HCT116 (cell line): ENCODE measurements around the gene TLK1. TPM values are rescaled to one million over a fixed set of nuclear protein-coding genes. Genes with fewer than 3 reads are reported as not detected.

Experiments used
- ATAC-seq: fragments of 200-7000 bp; cut with Tn5 transposase; 2 replicates; pipeline ENCODE4 v1.9.1; 2020; ENCODE audit warnings: mild to moderate bottlenecking, moderate library complexity
- BruUV-seq: library from RNA; stranded (reverse); fragments of 400-500 nt; replicated peaks from 2 replicates; lab custom pipeline; 2021; lab: Mats Ljungman, UMichigan
- CTCF ChIA-PET: fragments of 300-600 bp; sonication (Branson Sonifier 250); formaldehyde crosslinking; loops from one replicate; lab custom pipeline; 2021; ENCODE audit warnings: antibody characterized with exemption; lab: Charles Lee
- POLR2A ChIA-PET: fragments of 300-600, 350-600 bp; sonication (Branson Sonifier 250); formaldehyde crosslinking; loops from one replicate; lab custom pipeline; 2021; ENCODE audit warnings: antibody characterized with exemption; lab: Charles Lee
- RAD21 ChIA-PET, 2 experiments: fragments of 300-600 bp; sonication (Branson Sonifier 250); formaldehyde crosslinking; loops; one replicate each; lab custom pipeline; 2023; ENCODE audit warnings: low total read pairs in 2 of 2; ENCODE audit not compliant: uncharacterized antibody in 2 of 2, unreplicated experiment in 2 of 2, low non-redundant PET in 1 of 2; lab: Charles Lee
- DNase-seq: peaks from one replicate; pipeline ENCODE4 v3.0.0-alpha.2; 2010; ENCODE audit warnings: low read depth, low spot score
- H2AFZ ChIP-seq: fragments of 200-600 bp; shearing (Covaris generic), sonication (generic); 2 replicates; pipeline ENCODE4 v1.6.1; 2017; ENCODE audit warnings: low read depth, mixed run types, mixed read lengths, antibody characterized with exemption, low read length; ENCODE audit not compliant: poor library complexity, severe bottlenecking
- H3K27ac ChIP-seq: 2 replicates; pipeline ENCODE4 v1.5.1; 2012; ENCODE audit warnings: low read depth, low read length
- H3K27me3 ChIP-seq: fragments of 200-600 bp; sonication (generic); 2 replicates; pipeline ENCODE4 v1.6.1; 2016; ENCODE audit warnings: mixed run types, low read length, mixed read lengths; ENCODE audit not compliant: insufficient read depth
- H3K36me3 ChIP-seq, 2 experiments: fragments of 200-500 bp in 1 of 2; fragments of 200-600 bp in 1 of 2; sonication (Bioruptor generic) in 1 of 2; sonication (generic) in 1 of 2; 2 replicates each; pipeline versions ENCODE4 v1.5.1 to v1.6.1; 2014 to 2016; ENCODE audit warnings: low read length in 2 of 2, inconsistent platforms in 1 of 2, mixed read lengths in 1 of 2, mixed run types in 1 of 2; ENCODE audit not compliant: insufficient read depth in 2 of 2, control insufficient read depth in 1 of 2
- H3K4me1 ChIP-seq, 2 experiments: fragments of 200-600 bp in 1 of 2; sonication (generic) in 1 of 2; 2 replicates each; pipeline versions ENCODE4 v1.5.1 to v1.6.1; 2012 to 2017; ENCODE audit warnings: low read length in 2 of 2, inconsistent platforms in 1 of 2, mild to moderate bottlenecking in 1 of 2, mixed read lengths in 1 of 2, mixed run types in 1 of 2, moderate library complexity in 1 of 2; ENCODE audit not compliant: insufficient read depth in 2 of 2, control insufficient read depth in 1 of 2
- H3K4me2 ChIP-seq: fragments of 200-600 bp; sonication (generic); 2 replicates; pipeline ENCODE4 v1.6.1; 2017; ENCODE audit warnings: mixed run types, low read length, mixed read lengths
- H3K4me3 ChIP-seq, 2 experiments: fragments of 200-600 bp in 1 of 2; sonication (generic) in 1 of 2; replicated peaks in 1 of 2; 2 replicates each; pipeline ENCODE4 v1.5.1; 2011 to 2016; ENCODE audit warnings: low read length in 2 of 2, control low read depth in 1 of 2, low read depth in 1 of 2, mild to moderate bottlenecking in 1 of 2, mixed read lengths in 1 of 2, mixed run types in 1 of 2
- H3K79me2 ChIP-seq: fragments of 200-600 bp; sonication (generic); 2 replicates; pipeline ENCODE4 v1.6.1; 2017; ENCODE audit warnings: mild to moderate bottlenecking, mixed run types, low read length, moderate library complexity, mixed read lengths; ENCODE audit not compliant: insufficient read depth
- H3K9ac ChIP-seq: fragments of 200-600 bp; sonication (generic); 2 replicates; pipeline ENCODE4 v1.6.1; 2016; ENCODE audit warnings: low read length, mixed read lengths
- H3K9me2 ChIP-seq: fragments of 200-600 bp; sonication (generic), shearing (Covaris generic); 2 replicates; pipeline ENCODE4 v1.6.1; 2017; ENCODE audit warnings: mixed run types, mild to moderate bottlenecking, moderate library complexity; ENCODE audit not compliant: insufficient read depth
- H3K9me3 ChIP-seq, 2 experiments: fragments of 200-500 bp in 1 of 2; fragments of 200-600 bp in 1 of 2; sonication (Bioruptor generic) in 1 of 2; sonication (generic) in 1 of 2; 2 replicates each; pipeline ENCODE4 v1.6.1; 2014 to 2017; ENCODE audit warnings: low read length in 2 of 2, mixed read lengths in 2 of 2, inconsistent platforms in 1 of 2, low read depth in 1 of 2, mild to moderate bottlenecking in 1 of 2, mixed run types in 1 of 2, moderate library complexity in 1 of 2; ENCODE audit not compliant: control insufficient read depth in 1 of 2, insufficient read depth in 1 of 2
- H4K20me1 ChIP-seq: fragments of 200-600 bp; sonication (generic), shearing (Covaris generic); 2 replicates; pipeline ENCODE4 v1.6.1; 2017; ENCODE audit warnings: mixed run types, mild to moderate bottlenecking, moderate library complexity; ENCODE audit not compliant: insufficient read depth
- CEBPB ChIP-seq: IDR thresholded peaks from 2 replicates; pipeline ENCODE4 v1.6.1; 2012; ENCODE audit warnings: low read depth
- EGR1 ChIP-seq: IDR thresholded peaks from 2 replicates; pipeline ENCODE4 v1.6.1; 2012; ENCODE audit warnings: low read depth
- ELF1 ChIP-seq: IDR thresholded peaks from 2 replicates; pipeline ENCODE4 v1.6.1; 2012; ENCODE audit warnings: low read depth, borderline replicate concordance
- EZH2 ChIP-seq: fragments of 200-600 bp; sonication (generic); IDR thresholded peaks from 2 replicates; pipeline ENCODE4 v1.6.1; 2017; ENCODE audit warnings: antibody characterized with exemption, mixed run types
- EZH2phosphoT487 ChIP-seq: fragments of 200-600 bp; IDR thresholded peaks from 2 replicates; pipeline ENCODE4 v1.6.1; 2018; ENCODE audit warnings: antibody characterized with exemption, borderline replicate concordance
- POLR2A ChIP-seq: IDR thresholded peaks from 2 replicates; pipeline ENCODE4 v1.7.0; 2011; ENCODE audit warnings: borderline replicate concordance; ENCODE audit not compliant: insufficient read depth, insufficient read length; ENCODE audit errors: extremely low read depth
- POLR2AphosphoS5 ChIP-seq: IDR thresholded peaks from 2 replicates; pipeline ENCODE4 v1.6.1; 2011; ENCODE audit warnings: mild to moderate bottlenecking, low read depth, low read length, moderate library complexity
- RAD21 ChIP-seq: IDR thresholded peaks from 2 replicates; pipeline ENCODE4 v1.6.1; 2012; ENCODE audit warnings: low read depth, mild to moderate bottlenecking
- SIN3A ChIP-seq: IDR thresholded peaks from 2 replicates; pipeline ENCODE4 v1.6.1; 2012; ENCODE audit warnings: low read depth
- SP1 ChIP-seq: IDR thresholded peaks from 2 replicates; pipeline ENCODE4 v1.6.1; 2012; ENCODE audit warnings: low read depth
- SRF ChIP-seq: IDR thresholded peaks from 2 replicates; pipeline ENCODE4 v1.6.1; 2012; ENCODE audit warnings: low read depth
- TCF7L2 ChIP-seq: IDR thresholded peaks from 2 replicates; pipeline ENCODE4 v1.7.0; 2011; ENCODE audit warnings: borderline replicate concordance, inconsistent platforms; ENCODE audit not compliant: insufficient read depth, insufficient read length; ENCODE audit errors: extremely low read depth
- YY1 ChIP-seq: IDR thresholded peaks from 2 replicates; pipeline ENCODE4 v1.6.1; 2011; ENCODE audit warnings: low read length, low read depth, moderate library complexity, mild to moderate bottlenecking; ENCODE audit not compliant: insufficient replicate concordance; ENCODE audit errors: extremely low read depth
- ZNF274 ChIP-seq: fragments of 200-500 bp; sonication (Bioruptor generic); IDR thresholded peaks from 2 replicates; pipeline ENCODE4 v1.6.1; 2014; ENCODE audit warnings: mild to moderate bottlenecking, low read depth, low read length, inconsistent platforms
- intact Hi-C: fragments of 100-400 bp; cut with micrococcal nuclease; formaldehyde crosslinking; loops from 2 replicates; pipeline ENCODE4 v1.10.0; 2022
- total RNA-seq: library from RNA; stranded (reverse); gene quantifications from one replicate; pipeline ENCODE4 v1.2.1, GENCODE V29; 2021; ENCODE audit not compliant: unreplicated experiment
- TF ChIP-seq, protein P1 (sequence below): IDR thresholded peaks from 2 replicates; pipeline ENCODE4 v1.6.1; 2012
- TF ChIP-seq, protein P2 (sequence below): IDR thresholded peaks from 2 replicates; pipeline ENCODE4 v1.6.1; 2012; ENCODE audit warnings: low read depth
- TF ChIP-seq, protein P3 (sequence below): IDR thresholded peaks from 2 replicates; pipeline ENCODE4 v1.6.1; 2011; ENCODE audit warnings: mild to moderate bottlenecking, low read length, moderate library complexity; ENCODE audit not compliant: insufficient replicate concordance; ENCODE audit errors: extremely low read depth
- TF ChIP-seq, protein P4 (sequence below), 3 experiments: fragments of 200-600 bp in 1 of 3; sonication (generic) in 1 of 3; IDR thresholded peaks in 2 of 3; conservative IDR thresholded peaks in 1 of 3; 2 replicates each; pipeline ENCODE4 v1.5.1; 2012 to 2017; ENCODE audit warnings: low read depth in 2 of 3, low read length in 2 of 3, antibody characterized with exemption in 1 of 3, borderline replicate concordance in 1 of 3, control low read depth in 1 of 3, mild to moderate bottlenecking in 1 of 3, mixed read lengths in 1 of 3, mixed run types in 1 of 3, moderate library complexity in 1 of 3; ENCODE audit not compliant: insufficient read depth in 1 of 3

TLK1 gene
- total RNA-seq, 1 experiment from 2014 or later, result 57.7 TPM

DNA sequence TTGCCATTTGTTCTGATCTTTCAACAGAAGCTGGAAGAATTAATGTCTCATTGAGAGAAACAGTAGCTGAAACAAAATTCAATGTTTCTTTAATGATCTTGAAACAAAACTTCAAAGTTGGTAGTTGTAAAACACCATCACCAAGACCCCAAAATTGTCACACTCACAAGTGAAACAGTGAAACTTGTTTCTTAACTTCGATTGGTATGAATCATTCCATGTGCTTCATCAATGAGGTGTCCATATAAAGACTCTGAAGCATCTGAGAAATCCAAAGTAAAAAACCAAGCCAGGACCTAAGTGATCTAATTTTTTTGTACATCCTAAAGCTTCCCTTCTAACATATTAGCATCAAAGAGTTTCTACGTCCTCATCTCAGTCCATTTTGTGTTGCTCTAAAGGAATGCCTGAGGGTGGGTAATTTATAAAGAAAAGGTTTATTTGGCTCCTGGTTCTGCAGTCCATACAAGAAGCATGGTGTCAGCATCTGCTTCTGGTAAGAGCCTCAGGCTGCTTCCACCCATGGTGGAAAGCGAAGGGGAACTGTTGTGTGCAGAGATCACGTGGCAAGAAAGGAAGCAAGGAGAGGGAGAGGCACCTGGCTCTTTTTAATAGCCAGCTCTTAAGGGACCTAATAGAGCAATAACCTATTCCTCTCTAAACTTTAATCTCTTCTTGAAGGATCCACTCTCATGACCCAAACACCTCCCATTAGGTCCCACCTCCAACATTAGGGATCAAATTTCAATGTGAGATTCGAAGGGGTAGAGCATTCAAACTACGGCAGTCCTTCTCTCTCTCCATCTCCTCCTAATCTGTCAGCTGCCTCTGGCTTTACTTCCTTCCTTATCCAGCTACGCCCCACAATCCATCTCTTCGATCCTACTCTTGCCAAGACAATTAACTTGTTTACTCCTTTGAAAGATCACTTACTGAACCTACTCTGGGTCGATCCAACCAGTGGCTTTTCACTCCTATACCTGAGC is 20.7 kb upstream of the TLK1 start:
- BruUV-seq, result no TSS peak
- H2AFZ ChIP-seq, result no peak overlapping the region
- no peak overlapping the region for H3K9ac ChIP-seq
- H3K27me3 ChIP-seq, result no peaks in the 10 kb centered on the region
- no peaks in the 10 kb centered on the region for H4K20me1 ChIP-seq
- POLR2A ChIA-PET, result no interaction called here
- H3K4me1 ChIP-seq, result peaks cover 0 to 5% of the 10 kb centered on the region in 2 experiments; a peak in 1 of 4 replicates
- ATAC-seq, result no peak
- no peak overlapping the region for H3K4me2 ChIP-seq
- H3K9me2 ChIP-seq, result no peaks in the 10 kb centered on the region
- no peaks in the 10 kb centered on the region for H3K9me3 ChIP-seq
- intact Hi-C loops, result no loop called here
- DNase-seq, result no peak
- H3K4me3 ChIP-seq, result no peak overlapping the region
- no peak overlapping the region for H3K27ac ChIP-seq
- CTCF ChIA-PET, result no interaction called here
- H3K36me3 ChIP-seq, result no peaks in the 10 kb centered on the region
- H3K79me2 ChIP-seq, result no peaks in the 10 kb centered on the region
- RAD21 ChIA-PET, result no interaction called here
- no peak for TF ChIP-seq POLR2AphosphoS5
- no peak for TF ChIP-seq RAD21
- TF ChIP-seq EGR1, result no peak
- TF ChIP-seq ELF1, result no peak
- TF ChIP-seq EZH2, result no peak
- TF ChIP-seq SP1, result no peak
- no peak for TF ChIP-seq CEBPB
- no peak for TF ChIP-seq EZH2phosphoT487
- TF ChIP-seq POLR2A, result no peak
- TF ChIP-seq YY1, result no peak
- no peak for TF ChIP-seq ZNF274
- TF ChIP-seq, protein P1, sequence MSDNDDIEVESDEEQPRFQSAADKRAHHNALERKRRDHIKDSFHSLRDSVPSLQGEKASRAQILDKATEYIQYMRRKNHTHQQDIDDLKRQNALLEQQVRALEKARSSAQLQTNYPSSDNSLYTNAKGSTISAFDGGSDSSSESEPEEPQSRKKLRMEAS, result no peak
- no peak for TF ChIP-seq SRF
- TF ChIP-seq TCF7L2, result no peak
- TF ChIP-seq, protein P2, sequence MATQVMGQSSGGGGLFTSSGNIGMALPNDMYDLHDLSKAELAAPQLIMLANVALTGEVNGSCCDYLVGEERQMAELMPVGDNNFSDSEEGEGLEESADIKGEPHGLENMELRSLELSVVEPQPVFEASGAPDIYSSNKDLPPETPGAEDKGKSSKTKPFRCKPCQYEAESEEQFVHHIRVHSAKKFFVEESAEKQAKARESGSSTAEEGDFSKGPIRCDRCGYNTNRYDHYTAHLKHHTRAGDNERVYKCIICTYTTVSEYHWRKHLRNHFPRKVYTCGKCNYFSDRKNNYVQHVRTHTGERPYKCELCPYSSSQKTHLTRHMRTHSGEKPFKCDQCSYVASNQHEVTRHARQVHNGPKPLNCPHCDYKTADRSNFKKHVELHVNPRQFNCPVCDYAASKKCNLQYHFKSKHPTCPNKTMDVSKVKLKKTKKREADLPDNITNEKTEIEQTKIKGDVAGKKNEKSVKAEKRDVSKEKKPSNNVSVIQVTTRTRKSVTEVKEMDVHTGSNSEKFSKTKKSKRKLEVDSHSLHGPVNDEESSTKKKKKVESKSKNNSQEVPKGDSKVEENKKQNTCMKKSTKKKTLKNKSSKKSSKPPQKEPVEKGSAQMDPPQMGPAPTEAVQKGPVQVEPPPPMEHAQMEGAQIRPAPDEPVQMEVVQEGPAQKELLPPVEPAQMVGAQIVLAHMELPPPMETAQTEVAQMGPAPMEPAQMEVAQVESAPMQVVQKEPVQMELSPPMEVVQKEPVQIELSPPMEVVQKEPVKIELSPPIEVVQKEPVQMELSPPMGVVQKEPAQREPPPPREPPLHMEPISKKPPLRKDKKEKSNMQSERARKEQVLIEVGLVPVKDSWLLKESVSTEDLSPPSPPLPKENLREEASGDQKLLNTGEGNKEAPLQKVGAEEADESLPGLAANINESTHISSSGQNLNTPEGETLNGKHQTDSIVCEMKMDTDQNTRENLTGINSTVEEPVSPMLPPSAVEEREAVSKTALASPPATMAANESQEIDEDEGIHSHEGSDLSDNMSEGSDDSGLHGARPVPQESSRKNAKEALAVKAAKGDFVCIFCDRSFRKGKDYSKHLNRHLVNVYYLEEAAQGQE, result no peak
- TF ChIP-seq SIN3A, result no peak
- TF ChIP-seq, protein P3, sequence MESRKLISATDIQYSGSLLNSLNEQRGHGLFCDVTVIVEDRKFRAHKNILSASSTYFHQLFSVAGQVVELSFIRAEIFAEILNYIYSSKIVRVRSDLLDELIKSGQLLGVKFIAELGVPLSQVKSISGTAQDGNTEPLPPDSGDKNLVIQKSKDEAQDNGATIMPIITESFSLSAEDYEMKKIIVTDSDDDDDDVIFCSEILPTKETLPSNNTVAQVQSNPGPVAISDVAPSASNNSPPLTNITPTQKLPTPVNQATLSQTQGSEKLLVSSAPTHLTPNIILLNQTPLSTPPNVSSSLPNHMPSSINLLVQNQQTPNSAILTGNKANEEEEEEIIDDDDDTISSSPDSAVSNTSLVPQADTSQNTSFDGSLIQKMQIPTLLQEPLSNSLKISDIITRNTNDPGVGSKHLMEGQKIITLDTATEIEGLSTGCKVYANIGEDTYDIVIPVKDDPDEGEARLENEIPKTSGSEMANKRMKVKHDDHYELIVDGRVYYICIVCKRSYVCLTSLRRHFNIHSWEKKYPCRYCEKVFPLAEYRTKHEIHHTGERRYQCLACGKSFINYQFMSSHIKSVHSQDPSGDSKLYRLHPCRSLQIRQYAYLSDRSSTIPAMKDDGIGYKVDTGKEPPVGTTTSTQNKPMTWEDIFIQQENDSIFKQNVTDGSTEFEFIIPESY, result no peak
- TF ChIP-seq, protein P4, sequence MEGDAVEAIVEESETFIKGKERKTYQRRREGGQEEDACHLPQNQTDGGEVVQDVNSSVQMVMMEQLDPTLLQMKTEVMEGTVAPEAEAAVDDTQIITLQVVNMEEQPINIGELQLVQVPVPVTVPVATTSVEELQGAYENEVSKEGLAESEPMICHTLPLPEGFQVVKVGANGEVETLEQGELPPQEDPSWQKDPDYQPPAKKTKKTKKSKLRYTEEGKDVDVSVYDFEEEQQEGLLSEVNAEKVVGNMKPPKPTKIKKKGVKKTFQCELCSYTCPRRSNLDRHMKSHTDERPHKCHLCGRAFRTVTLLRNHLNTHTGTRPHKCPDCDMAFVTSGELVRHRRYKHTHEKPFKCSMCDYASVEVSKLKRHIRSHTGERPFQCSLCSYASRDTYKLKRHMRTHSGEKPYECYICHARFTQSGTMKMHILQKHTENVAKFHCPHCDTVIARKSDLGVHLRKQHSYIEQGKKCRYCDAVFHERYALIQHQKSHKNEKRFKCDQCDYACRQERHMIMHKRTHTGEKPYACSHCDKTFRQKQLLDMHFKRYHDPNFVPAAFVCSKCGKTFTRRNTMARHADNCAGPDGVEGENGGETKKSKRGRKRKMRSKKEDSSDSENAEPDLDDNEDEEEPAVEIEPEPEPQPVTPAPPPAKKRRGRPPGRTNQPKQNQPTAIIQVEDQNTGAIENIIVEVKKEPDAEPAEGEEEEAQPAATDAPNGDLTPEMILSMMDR (IDR thresholded peaks at IDR 0.05 in 2 of 3, conservative IDR thresholded peaks at IDR 0.05 in 1 of 3; ENCODE audit: borderline replicate concordance in 1 of 3, insufficient read depth in 1 of 3, low read depth in 2 of 3, low read length in 2 of 3), result no peak
